Upper lobe of left lung (tissue), 4 donors: ENCODE measurements around the gene PSAP.

Experiments used
- CTCF ChIP-seq, 6 experiments: fragments of 450-650 bp in 4 of 6; fragments of 200-600 bp in 2 of 6; sonication (generic) in 2 of 6; IDR thresholded peaks; one replicate each; pipeline ENCODE4 v1.5.1; 2016 to 2019; ENCODE audit warnings: antibody characterized with exemption in 6 of 6
- EP300 ChIP-seq, 4 donors: sonication (generic); formaldehyde crosslinking; IDR thresholded peaks; one replicate each; pipeline ENCODE4 v1.5.1; 2017; ENCODE audit warnings: antibody characterized with exemption in 4 of 4, control low read depth in 2 of 4
- POLR2A ChIP-seq, 4 donors: fragments of 450-650 bp; IDR thresholded peaks; one replicate each; pipeline ENCODE4 v1.5.1; 2016 to 2017; ENCODE audit warnings: antibody characterized with exemption in 4 of 4, mild to moderate bottlenecking in 2 of 4
- POLR2AphosphoS5 ChIP-seq, 2 donors: sonication (generic); formaldehyde crosslinking; IDR thresholded peaks; one replicate each; pipeline ENCODE4 v1.5.1; 2017; ENCODE audit warnings: antibody characterized with exemption in 2 of 2

GRCh38 chr10:71767420-71768035 is 83.5 kb downstream of the PSAP start:
- no peak for TF ChIP-seq CTCF (IDR thresholded peaks at IDR 0.05)
- TF ChIP-seq POLR2A (IDR thresholded peaks at IDR 0.05) = peak in 1 of 4 donors; percentile 33
- TF ChIP-seq EP300 (IDR thresholded peaks at IDR 0.05) = peak in 2 of 4 donors; percentile 57 to 90
- TF ChIP-seq POLR2AphosphoS5 (IDR thresholded peaks at IDR 0.05) = peak; percentile 75 to 90
